PFSK-1 (cell line): Measurements from ENCODE around the gene SPR. TPM values are rescaled to one million over a fixed set of nuclear protein-coding genes. Genes with fewer than 3 reads are reported as not detected.

Experiments used
- FOXP2 ChIP-seq: optimal IDR thresholded peaks from 2 replicates; pipeline ENCODE3; 2011; ENCODE audit warnings: borderline replicate concordance, control low read depth, inconsistent platforms; ENCODE audit not compliant: insufficient read depth; ENCODE audit errors: extremely low read length, extremely low read depth
- POLR2AphosphoS5 ChIP-seq: IDR thresholded peaks from 2 replicates; pipeline ENCODE4 v1.6.1; 2012; ENCODE audit warnings: low read depth, mild to moderate bottlenecking, control low read depth, low read length, moderate library complexity
- SIN3A ChIP-seq: IDR thresholded peaks from 2 replicates; pipeline ENCODE4 v1.6.1; 2012; ENCODE audit warnings: mild to moderate bottlenecking, low read length, moderate library complexity, borderline replicate concordance; ENCODE audit not compliant: insufficient read depth
- TAF1 ChIP-seq: IDR thresholded peaks from 2 replicates; pipeline ENCODE4 v1.6.1; 2012; ENCODE audit warnings: low read length, control low read depth, borderline replicate concordance; ENCODE audit not compliant: insufficient read depth
- polyA plus RNA-seq: library from polyadenylated mRNA; unstranded; fragments of >200 nt; gene quantifications from one replicate; pipeline ENCODE4 v1.2.1, GENCODE V29; 2012; ENCODE audit warnings: low read depth, missing spikeins; ENCODE audit not compliant: insufficient read length
- TF ChIP-seq, protein P1 (sequence below), 2 experiments: IDR thresholded peaks; 2 replicates each; pipeline versions ENCODE4 v1.6.1 to v1.8.0; 2011 to 2012; ENCODE audit warnings: low read depth in 2 of 2, low read length in 2 of 2, control low read depth in 1 of 2, inconsistent platforms in 1 of 2, mild to moderate bottlenecking in 1 of 2, moderate library complexity in 1 of 2; ENCODE audit not compliant: insufficient read depth in 1 of 2

Gene SPR
- 6.0 TPM for polyA plus RNA-seq

DNA sequence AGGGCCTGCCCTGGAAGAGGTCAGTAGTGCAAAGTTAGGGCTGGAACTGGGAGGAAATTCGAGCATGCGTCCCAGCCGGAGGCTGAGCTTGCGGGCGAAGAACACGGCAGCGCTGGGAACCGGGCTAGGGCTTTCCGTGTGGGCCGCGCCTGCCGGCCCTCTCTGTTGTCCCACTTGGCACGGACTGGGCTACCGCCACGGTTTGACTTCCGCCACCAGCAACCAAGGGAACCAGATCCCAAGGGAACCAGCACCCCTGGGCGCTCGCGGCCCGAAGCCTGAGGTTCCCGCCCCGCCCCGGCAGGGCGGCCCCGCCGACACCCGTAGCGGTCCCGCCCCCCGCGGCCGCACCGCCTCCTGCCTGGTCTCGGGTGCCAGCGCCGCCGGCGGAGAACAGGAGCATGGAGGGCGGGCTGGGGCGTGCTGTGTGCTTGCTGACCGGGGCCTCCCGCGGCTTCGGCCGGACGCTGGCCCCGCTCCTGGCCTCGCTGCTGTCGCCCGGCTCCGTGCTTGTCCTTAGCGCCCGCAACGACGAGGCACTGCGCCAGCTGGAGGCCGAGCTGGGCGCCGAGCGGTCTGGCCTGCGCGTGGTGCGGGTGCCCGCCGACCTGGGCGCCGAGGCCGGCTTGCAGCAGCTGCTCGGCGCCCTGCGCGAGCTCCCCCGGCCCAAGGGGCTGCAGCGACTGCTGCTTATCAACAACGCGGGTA is at the start of gene SPR:
TSS of gene SPR (plus strand) at position 377 of the 708 bp plus-strand sequence. CDS start at position 402, 25 bp downstream.
- TF ChIP-seq SIN3A = no peak

- TF ChIP-seq, protein P1, sequence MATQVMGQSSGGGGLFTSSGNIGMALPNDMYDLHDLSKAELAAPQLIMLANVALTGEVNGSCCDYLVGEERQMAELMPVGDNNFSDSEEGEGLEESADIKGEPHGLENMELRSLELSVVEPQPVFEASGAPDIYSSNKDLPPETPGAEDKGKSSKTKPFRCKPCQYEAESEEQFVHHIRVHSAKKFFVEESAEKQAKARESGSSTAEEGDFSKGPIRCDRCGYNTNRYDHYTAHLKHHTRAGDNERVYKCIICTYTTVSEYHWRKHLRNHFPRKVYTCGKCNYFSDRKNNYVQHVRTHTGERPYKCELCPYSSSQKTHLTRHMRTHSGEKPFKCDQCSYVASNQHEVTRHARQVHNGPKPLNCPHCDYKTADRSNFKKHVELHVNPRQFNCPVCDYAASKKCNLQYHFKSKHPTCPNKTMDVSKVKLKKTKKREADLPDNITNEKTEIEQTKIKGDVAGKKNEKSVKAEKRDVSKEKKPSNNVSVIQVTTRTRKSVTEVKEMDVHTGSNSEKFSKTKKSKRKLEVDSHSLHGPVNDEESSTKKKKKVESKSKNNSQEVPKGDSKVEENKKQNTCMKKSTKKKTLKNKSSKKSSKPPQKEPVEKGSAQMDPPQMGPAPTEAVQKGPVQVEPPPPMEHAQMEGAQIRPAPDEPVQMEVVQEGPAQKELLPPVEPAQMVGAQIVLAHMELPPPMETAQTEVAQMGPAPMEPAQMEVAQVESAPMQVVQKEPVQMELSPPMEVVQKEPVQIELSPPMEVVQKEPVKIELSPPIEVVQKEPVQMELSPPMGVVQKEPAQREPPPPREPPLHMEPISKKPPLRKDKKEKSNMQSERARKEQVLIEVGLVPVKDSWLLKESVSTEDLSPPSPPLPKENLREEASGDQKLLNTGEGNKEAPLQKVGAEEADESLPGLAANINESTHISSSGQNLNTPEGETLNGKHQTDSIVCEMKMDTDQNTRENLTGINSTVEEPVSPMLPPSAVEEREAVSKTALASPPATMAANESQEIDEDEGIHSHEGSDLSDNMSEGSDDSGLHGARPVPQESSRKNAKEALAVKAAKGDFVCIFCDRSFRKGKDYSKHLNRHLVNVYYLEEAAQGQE (IDR thresholded peaks at IDR 0.05; ENCODE audit: insufficient read depth in 1 of 2, low read depth in 2 of 2, low read length in 2 of 2) = no peak
- TF ChIP-seq FOXP2 (no peak), POLR2AphosphoS5 (no peak), SIN3A (no peak), TAF1 (no peak)
Observed at GRCh38 chr2:72840066-72840465, 47.1 kb upstream of the SPR start.

DNA sequence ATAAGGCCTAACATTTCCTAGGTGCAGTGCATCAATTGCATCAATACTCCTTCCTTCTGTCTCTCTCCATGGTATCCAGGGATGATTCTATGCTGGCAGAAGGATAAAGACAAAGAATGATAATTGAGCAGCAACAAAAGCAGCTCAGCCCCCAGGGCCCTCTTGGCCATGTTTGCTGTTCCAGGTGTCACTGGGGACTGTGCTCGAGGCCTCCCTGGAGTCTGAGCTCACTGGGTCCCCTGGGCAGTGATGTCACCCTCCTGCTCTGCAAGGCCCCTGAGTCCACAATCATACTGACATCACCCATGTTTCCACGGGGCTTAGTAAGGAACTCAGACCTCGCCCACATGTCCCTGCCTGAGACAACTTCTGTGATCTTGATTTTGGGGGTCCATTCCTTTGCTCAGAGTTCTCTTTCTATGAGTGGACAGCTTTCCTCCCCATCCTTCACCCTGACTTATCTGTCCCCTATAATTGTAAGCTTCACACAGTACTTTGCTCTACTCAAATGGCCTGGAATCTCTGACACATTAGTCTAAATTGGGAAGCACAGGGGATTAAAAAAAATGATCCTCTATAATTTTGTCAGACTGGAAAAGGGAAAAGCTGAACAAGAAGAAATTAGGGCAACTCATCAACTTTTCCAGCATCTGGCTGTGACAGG is 45.6 kb upstream of the SPR start:
- TF ChIP-seq, protein P1 (IDR thresholded peaks at IDR 0.05; ENCODE audit: insufficient read depth in 1 of 2, low read depth in 2 of 2, low read length in 2 of 2) = peak in 1 of 2 experiments; percentile 68; a peak in 2 of 4 replicates
- TF ChIP-seq TAF1 = no peak

GRCh38 chr2:72843301-72843700 is 43.9 kb upstream of the SPR start:
- no peak for TF ChIP-seq TAF1

GRCh38 chr2:72846171-72847095 is 40.8 kb upstream of the SPR start:
- TF ChIP-seq FOXP2 = no peak
- TF ChIP-seq, protein P1 (IDR thresholded peaks at IDR 0.05; ENCODE audit: insufficient read depth in 1 of 2, low read depth in 2 of 2, low read length in 2 of 2) = peak; percentile 67 to 90
